Measurements from ENCODE around the gene ERBB4.

Gene ERBB4

DNA sequence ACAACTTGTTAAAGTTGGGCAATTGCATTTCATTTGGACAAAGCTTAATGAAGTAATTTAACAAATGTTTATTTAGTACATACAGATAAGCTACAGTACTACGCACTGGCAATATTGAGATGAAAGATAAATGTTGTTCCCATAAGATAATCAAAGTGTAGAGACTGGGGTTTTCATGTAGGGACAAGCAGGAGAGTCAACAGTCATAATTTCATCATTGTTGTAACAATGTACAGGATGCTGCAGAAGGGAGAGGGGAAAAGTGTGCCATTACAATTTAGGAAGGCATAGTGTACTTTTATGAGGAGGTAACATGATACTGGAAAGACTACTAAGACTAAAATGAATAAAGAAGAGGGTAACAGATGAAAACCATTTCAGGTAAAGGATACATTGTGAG, 441.6 kb downstream of the ERBB4 start:
- TF ChIP-seq CTCF (conservative IDR thresholded peaks at IDR 0.05; ENCODE audit: control insufficient read depth, insufficient read depth, low read depth, low read length): no peak
- DNase-seq (ENCODE audit: low read depth): no peak
- H3K4me3 ChIP-seq (ENCODE audit: control insufficient read depth, low read depth, low read length): no peak overlapping the region

DNA sequence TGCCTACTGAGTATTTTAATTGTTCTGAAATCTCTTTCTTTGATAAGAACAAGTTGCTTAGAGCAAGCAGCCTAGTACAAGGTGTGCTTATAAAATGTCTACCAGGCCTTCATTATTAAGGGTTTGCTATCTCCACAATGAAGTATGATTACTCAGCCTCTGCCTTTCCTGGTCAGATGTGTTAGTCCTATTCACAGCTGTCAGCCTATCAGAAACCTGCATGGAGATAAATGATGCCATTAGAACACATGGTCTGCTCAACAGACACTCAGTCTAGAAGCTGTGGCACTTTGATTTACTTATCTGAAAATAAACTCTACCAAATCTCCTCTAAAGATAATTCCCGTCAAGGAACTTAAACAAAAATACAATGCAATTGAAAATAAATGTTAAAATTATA, 448.7 kb downstream of the ERBB4 start:
- no peak for DNase-seq (ENCODE audit: low read depth)
- no peak for TF ChIP-seq CTCF (conservative IDR thresholded peaks at IDR 0.05; ENCODE audit: control insufficient read depth, insufficient read depth, low read depth, low read length)
- H3K4me3 ChIP-seq (ENCODE audit: control insufficient read depth, low read depth, low read length): no peak overlapping the region

DNA sequence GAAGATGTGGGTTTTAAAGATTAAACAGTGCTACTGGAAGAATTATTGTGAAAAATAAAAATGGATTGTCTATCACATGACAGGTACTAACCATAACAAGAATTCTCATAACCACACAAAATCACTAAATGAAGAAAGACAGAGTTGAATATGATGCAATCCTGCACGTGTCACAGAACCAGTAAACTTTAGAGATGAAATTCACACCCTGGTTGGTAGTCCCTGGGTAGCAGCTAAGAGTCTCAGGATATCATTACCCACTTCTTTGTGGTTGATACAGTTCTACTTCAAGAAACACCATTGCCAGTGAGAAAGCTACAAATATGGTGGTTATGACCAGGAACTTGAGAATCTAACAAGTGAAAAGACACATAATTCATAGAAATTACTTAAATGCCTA, 450.2 kb downstream of the ERBB4 start:
- no peak overlapping the region for H3K4me3 ChIP-seq (ENCODE audit: control insufficient read depth, low read depth, low read length)
- DNase-seq (ENCODE audit: low read depth): no peak
- TF ChIP-seq CTCF (conservative IDR thresholded peaks at IDR 0.05; ENCODE audit: control insufficient read depth, insufficient read depth, low read depth, low read length): no peak

DNA sequence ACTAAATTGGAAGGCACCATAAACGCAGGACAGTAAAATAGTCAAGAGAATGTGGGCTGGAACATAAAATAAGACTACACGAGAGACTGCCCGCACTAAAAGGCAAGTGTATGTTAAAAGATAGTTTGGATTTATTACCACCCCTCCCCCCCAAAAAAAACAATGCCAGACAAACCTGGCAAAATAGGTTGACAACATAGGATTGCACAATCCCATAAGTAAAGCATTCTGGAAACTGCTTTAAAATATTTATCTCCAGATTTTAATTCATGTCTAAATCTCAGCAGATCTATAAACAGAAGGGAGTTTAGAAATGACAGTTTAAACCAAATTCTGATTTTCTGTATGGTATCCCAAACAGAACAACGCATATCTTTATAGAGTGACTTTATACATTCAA, 455.1 kb downstream of the ERBB4 start:
- H3K4me3 ChIP-seq (ENCODE audit: control insufficient read depth, low read depth, low read length): no peak overlapping the region
- DNase-seq (ENCODE audit: low read depth): no peak
- TF ChIP-seq CTCF (conservative IDR thresholded peaks at IDR 0.05; ENCODE audit: control insufficient read depth, insufficient read depth, low read depth, low read length): no peak

- no peak for DNase-seq (ENCODE audit: low read depth)
- no peak overlapping the region for H3K4me3 ChIP-seq (ENCODE audit: control insufficient read depth, low read depth, low read length)
- TF ChIP-seq CTCF (conservative IDR thresholded peaks at IDR 0.05; ENCODE audit: control insufficient read depth, insufficient read depth, low read depth, low read length): no peak
Measured at GRCh38 chr2:212078103-212078502, 460.5 kb downstream of the ERBB4 start.

- H3K4me3 ChIP-seq (ENCODE audit: control insufficient read depth, low read depth, low read length): no peak overlapping the region
- no peak for DNase-seq (ENCODE audit: low read depth)
- TF ChIP-seq CTCF (conservative IDR thresholded peaks at IDR 0.05; ENCODE audit: control insufficient read depth, insufficient read depth, low read depth, low read length): no peak
Measured at GRCh38 chr2:212076456-212076855, 462.1 kb downstream of the ERBB4 start.

GRCh38 chr2:212073360-212073759, 465.2 kb downstream of the ERBB4 start:
- no peak for DNase-seq (ENCODE audit: low read depth)
- H3K4me3 ChIP-seq (ENCODE audit: control insufficient read depth, low read depth, low read length): no peak overlapping the region
- no peak for TF ChIP-seq CTCF (conservative IDR thresholded peaks at IDR 0.05; ENCODE audit: control insufficient read depth, insufficient read depth, low read depth, low read length)
